D721Med (cell line): Measurements from ENCODE around the gene FSHB.
"Not testable (repeated sequence)": the region's sequence is repeated elsewhere in the genome, so short reads cannot be mapped to it uniquely, and the experiment has no call there.

Source experiments
- DNase-seq: peaks from one replicate; pipeline ENCODE4 v3.0.0; 2011; ENCODE audit warnings: low spot score; ENCODE audit not compliant: insufficient read length
- FAIRE-seq: peaks from 2 replicates; lab custom pipeline; 2011; peaks lifted over from hg19 to GRCh38; lab: Jason Lieb, UNC
- CTCF ChIP-seq: IDR thresholded peaks from 2 replicates; pipeline ENCODE4 v1.5.1; 2012; ENCODE audit warnings: mild to moderate bottlenecking, control low read depth; ENCODE audit not compliant: insufficient read depth; ENCODE audit errors: missing control alignments

Gene FSHB

GRCh38 chr11:30261821-30262220, 31.0 kb downstream of the FSHB start:
- FAIRE-seq (no peak), DNase-seq (no peak)
- no peak for TF ChIP-seq CTCF

- not testable (repeated sequence) for FAIRE-seq, DNase-seq
Observed at GRCh38 chr11:30268638-30269037, 37.8 kb downstream of the FSHB start.

- FAIRE-seq, result no peak
- TF ChIP-seq CTCF, result no peak
- DNase-seq, result no peak
Observed at GRCh38 chr11:30270671-30271070, 39.9 kb downstream of the FSHB start.

- DNase-seq (no peak), FAIRE-seq (no peak)
- no peak for TF ChIP-seq CTCF
Observed at GRCh38 chr11:30277176-30277575, 46.4 kb downstream of the FSHB start.

GRCh38 chr11:30279796-30280195, 49.0 kb downstream of the FSHB start:
- DNase-seq, result no peak
- FAIRE-seq, result no peak
- TF ChIP-seq CTCF, result no peak

GRCh38 chr11:30281476-30282288, 50.9 kb downstream of the FSHB start:
- TF ChIP-seq CTCF, result no peak
- no peak for DNase-seq
- no peak for FAIRE-seq

GRCh38 chr11:30282289-30282631, 51.4 kb downstream of the FSHB start:
- FAIRE-seq (no peak), DNase-seq (no peak)
- no peak for TF ChIP-seq CTCF
